GM19455 (cell line): Measurements from ENCODE around the gene DBNDD2.

Experiments used
- ATAC-seq: cut with Tn5 transposase; IDR thresholded peaks from one replicate; pipeline ENCODE4 v1.9.1; 2021; ENCODE audit not compliant: unreplicated experiment

The DBNDD2 gene

DNA sequence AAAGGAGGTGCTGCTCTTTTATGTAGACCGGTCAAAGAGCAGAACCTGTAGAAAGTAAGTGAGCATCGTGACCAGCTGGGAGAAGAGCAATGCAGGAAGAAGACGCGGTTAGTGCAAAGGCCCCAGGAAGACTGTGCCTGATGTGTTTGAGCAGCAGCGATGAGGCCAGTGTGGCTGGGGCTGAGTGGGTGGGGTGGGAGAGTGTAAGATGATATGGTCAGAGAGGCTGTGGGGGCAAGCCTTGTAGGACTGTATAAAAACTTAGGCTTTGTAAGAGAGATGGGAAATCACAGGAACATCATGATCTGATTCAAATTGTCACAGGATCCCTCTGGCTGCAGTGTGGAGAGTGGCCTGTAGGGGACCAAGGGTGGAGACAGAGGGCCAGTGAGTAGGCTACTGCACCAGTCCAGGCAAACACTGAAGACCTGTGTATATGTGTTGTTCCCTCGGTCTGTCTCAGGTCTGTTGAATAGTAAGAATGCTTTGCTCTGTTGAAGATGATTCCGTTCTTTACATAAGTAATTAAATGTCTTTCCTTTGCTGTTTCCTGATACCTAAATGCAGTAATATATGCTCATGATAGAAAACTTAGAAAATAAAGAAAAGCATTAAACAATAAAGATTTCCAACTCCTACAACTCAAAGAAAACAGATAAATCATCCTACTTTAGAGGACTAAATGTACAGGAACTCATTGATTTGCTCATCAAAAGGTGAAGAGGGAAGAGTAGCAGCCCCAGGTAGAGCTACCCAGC, 37.9 kb downstream of the DBNDD2 start:
- ATAC-seq = no peak

DNA sequence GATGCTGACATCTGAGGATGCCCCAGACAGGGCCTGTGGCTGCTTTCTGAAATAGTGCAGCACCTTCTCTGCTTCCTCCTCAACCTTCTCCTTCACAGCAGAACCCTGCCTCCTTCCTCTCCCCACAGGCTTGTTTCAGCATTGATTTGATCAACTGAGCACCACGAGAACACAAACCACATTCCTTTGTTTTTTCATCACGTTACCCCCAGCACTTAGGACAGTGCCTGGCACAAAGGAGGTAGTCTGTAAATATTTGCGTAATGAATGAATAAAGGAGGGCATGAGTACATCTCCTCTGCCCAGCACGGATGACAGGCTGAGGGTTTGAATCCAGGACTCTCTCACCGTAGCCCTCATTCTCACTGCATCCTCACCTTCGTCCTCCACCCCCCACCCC, 40.2 kb downstream of the DBNDD2 start:
- ATAC-seq = no peak

DNA sequence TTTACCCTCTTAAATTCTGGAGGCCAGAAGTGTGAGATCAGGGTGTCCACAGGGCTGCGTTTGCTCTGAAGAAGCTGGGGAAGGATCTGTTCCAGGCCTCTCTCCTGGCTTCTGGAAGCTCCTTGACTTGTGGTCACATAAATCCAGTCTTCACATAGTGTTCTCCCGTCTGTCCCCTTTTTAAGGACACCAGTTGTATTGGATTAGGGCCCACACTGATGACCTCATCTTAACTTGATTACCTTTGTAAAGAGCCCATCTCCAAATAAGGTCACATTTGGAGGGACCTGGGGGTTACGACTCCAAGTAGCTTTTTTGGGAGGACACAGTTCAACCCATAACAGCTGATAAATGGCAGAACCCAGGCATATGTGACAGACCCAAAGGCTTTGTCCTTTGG, 41.4 kb downstream of the DBNDD2 start:
- ATAC-seq = no peak

- no peak for ATAC-seq
Observed at GRCh38 chr20:45450097-45450818, 42.2 kb downstream of the DBNDD2 start.

DNA sequence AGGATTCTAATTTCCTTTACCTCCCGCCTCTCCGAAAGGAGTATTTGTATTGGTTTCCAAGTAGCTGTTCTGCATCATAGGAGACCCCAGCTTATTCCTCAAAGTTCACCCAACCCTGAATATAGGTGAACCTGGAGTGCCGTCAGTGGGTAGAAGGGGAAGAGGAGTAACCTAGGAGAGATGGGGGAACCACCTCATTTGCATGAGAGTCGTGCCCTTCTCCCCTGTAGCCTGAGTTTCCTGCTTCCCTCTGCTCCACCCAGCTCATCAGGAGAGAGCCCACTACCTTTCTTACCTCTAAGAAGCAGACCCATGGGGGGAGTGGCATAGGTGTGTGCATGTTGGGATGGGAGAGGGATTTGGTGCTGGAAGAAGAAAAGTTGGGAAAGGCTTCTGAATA, 44.1 kb downstream of the DBNDD2 start:
- ATAC-seq = no peak

GRCh38 chr20:45452772-45453691, 44.9 kb downstream of the DBNDD2 start:
- no peak for ATAC-seq

DNA sequence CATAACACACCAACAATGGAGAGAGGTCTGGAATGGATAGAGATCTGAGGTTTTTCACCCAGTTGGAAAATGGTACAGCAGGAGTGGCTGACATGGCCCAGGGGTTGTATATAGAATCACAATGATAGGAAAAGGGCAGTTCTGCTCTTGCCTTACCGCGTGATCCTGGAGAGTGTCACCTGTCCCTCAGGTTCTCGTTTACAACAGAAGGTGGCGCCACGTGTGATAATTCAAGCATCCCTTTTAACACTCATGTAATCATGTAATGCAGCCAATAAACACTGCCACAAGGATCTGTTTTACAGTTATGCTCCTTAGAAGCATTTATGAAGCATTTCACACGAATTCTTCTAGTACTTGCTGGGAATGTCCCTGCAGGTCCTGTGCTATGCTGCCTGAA, 48.5 kb downstream of the DBNDD2 start:
- ATAC-seq = no peak

DNA sequence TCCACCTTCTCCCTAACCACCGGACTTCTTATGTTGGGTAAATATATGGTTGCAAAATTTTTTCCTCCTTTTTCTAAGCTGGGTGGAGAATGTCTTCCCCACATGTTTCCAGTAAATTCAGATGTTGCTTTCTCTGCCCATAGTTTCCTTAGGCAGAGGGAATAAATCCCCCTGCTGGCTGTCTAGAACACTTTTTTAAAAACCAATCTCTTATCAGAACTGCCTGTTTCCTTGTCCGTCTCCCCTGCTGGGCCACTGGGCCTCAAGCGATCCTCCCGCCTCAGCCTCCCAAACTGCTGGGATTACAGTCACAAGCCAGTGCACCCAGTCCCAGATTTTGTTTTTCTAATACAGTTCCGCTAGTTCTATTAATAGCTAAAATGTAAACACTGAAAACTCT, 51.5 kb downstream of the DBNDD2 start:
- ATAC-seq = no peak
